Stimulated activated CD4-positive, alpha-beta T cell treated with anti-CD3 and anti-CD28 coated beads, Interleukin-2, amount 100 ng/mL, for 24 hours (primary cell): ENCODE measurements around the gene RNF224.
"Not testable (repeated sequence)": the region's sequence is repeated elsewhere in the genome, so short reads cannot be mapped to it uniquely, and the experiment has no call there.

Source experiments
- DNase-seq, 2 donors: peaks; one replicate each; pipeline ENCODE4 v3.0.0-alpha.2; 2020

RNF224 gene

GRCh38 chr9:137255448-137256114 is 28.3 kb downstream of the RNF224 start:
- DNase-seq, result no peak

GRCh38 chr9:137256362-137256761 is 29.1 kb downstream of the RNF224 start:
- DNase-seq, result no peak

GRCh38 chr9:137256856-137257255 is 29.6 kb downstream of the RNF224 start:
- DNase-seq, result no peak

- not testable (repeated sequence) for DNase-seq
Observed at GRCh38 chr9:137262173-137262908, 35.0 kb downstream of the RNF224 start.

GRCh38 chr9:137262909-137263285 is 35.6 kb downstream of the RNF224 start:
- no peak for DNase-seq

GRCh38 chr9:137263506-137263905 is 36.2 kb downstream of the RNF224 start:
- DNase-seq, result no peak

- no peak for DNase-seq
Observed at GRCh38 chr9:137264067-137264466, 36.8 kb downstream of the RNF224 start.

- no peak for DNase-seq
Observed at GRCh38 chr9:137265496-137266161, 38.3 kb downstream of the RNF224 start.

- no peak for DNase-seq
Observed at GRCh38 chr9:137266162-137266527, 38.8 kb downstream of the RNF224 start.

GRCh38 chr9:137266585-137267453 is 39.5 kb downstream of the RNF224 start:
- no peak for DNase-seq

- no peak for DNase-seq
Observed at GRCh38 chr9:137267933-137268355, 40.6 kb downstream of the RNF224 start.

GRCh38 chr9:137268538-137269201 is 41.4 kb downstream of the RNF224 start:
- no peak for DNase-seq

GRCh38 chr9:137269231-137269772 is 42.0 kb downstream of the RNF224 start:
- DNase-seq, result no peak

- peak in 1 of 2 donors; percentile 20 for DNase-seq
Observed at GRCh38 chr9:137270929-137271695, 43.8 kb downstream of the RNF224 start.

GRCh38 chr9:137271696-137272076 is 44.4 kb downstream of the RNF224 start:
- DNase-seq, result no peak

GRCh38 chr9:137272241-137273094 is 45.2 kb downstream of the RNF224 start:
- no peak for DNase-seq

- no peak for DNase-seq
Observed at GRCh38 chr9:137273095-137273490, 45.8 kb downstream of the RNF224 start.

- no peak for DNase-seq
Observed at GRCh38 chr9:137273611-137274320, 46.5 kb downstream of the RNF224 start.

- no peak for DNase-seq
Observed at GRCh38 chr9:137275203-137275587, 47.9 kb downstream of the RNF224 start.
